ENCODE data around the gene HDHD2.

DNA sequence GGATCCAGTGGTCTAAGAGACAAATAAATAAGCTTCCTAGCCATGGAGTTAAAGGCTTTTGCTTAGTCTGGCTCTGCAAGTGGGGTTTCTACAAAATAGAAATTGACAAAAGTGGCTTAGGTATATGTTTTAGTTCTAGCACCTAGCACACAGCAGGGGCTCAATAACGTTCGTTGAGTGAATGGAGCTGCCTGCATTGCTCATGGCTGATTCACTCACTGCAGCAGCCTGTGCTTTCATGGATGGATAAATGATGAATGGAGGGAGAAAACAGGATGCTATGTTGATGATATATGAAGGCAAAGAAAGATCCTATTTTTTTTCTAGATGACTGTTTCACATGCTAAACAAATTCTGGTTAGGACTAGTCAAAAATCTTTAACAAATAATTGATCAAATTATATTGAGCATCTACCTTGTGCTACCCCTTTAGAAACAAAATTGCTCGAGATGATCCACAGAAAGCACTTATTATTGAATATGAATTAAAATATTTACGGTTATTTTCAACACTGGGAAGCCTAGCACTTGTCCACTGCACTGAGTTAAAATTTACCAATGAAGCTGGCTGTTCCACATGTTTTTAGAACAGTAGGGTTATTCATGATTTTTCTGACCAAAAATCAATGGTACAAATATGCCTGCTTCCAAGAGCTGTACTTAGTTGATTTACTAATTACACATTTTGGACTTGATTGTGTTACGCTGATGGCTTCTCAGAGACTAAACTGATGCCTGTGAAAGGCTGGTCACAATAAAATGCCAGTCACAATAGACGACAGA, 39.6 kb downstream of the HDHD2 start:
- TF ChIP-seq POLR2AphosphoS5 (IDR thresholded peaks at IDR 0.05; ENCODE audit: low read depth, low read length) (no peak), PAX5 (IDR thresholded peaks at IDR 0.05; ENCODE audit: insufficient read depth, low read length, severe bottlenecking) (no peak), POLR2A (IDR thresholded peaks at IDR 0.05; ENCODE audit: low read depth, low read length) (no peak), TAF1 (IDR thresholded peaks at IDR 0.05; ENCODE audit: low read depth, low read length) (no peak)
